Heart left ventricle (tissue), 16 donors: Measurements from ENCODE around the gene IL1A. TPM values are rescaled to one million over a fixed set of nuclear protein-coding genes. Genes with fewer than 3 reads are reported as not detected.

Experiments used
- ATAC-seq, 4 donors: fragments of 200-7000 bp; cut with Tn5 transposase; one replicate each; pipeline ENCODE4 v1.9.1; 2020 to 2022; ENCODE audit warnings: moderate library complexity in 4 of 4, mild to moderate bottlenecking in 3 of 4, moderate number of reproducible peaks in 1 of 4
- DNase-seq, 5 donors: peaks; one replicate each; pipeline ENCODE4 v3.0.0-alpha.2; 2020
- H3K27ac ChIP-seq, 12 donors: fragments of 200-600 bp; sonication (generic) in 4 of 12; one replicate each; pipeline versions ENCODE4 v1.5.0 to v1.8.0; 2016 to 2022; ENCODE audit warnings: mild to moderate bottlenecking in 2 of 12
- H3K27me3 ChIP-seq, 9 donors: fragments of 200-600 bp; sonication (generic) in 2 of 9; one replicate each; pipeline versions ENCODE4 v1.5.1 to v1.8.0; 2016 to 2022; ENCODE audit warnings: mild to moderate bottlenecking in 3 of 9
- H3K36me3 ChIP-seq, 9 donors: fragments of 200-600 bp; sonication (generic) in 2 of 9; one replicate each; pipeline versions ENCODE4 v1.5.0 to v1.8.0; 2018 to 2022; ENCODE audit warnings: mild to moderate bottlenecking in 2 of 9
- H3K4me1 ChIP-seq, 12 donors: fragments of 200-600 bp; sonication (generic) in 4 of 12; one replicate each; pipeline versions ENCODE4 v1.5.0 to v1.8.0; 2016 to 2022; ENCODE audit warnings: mild to moderate bottlenecking in 3 of 12
- H3K4me3 ChIP-seq, 12 donors: fragments of 200-600 bp; sonication (generic) in 4 of 12; one replicate each; pipeline versions ENCODE4 v1.5.0 to v1.8.0; 2017 to 2022; ENCODE audit warnings: mild to moderate bottlenecking in 9 of 12, moderate library complexity in 4 of 12
- H3K9me3 ChIP-seq, 12 donors: fragments of 200-600 bp; sonication (generic) in 4 of 12; one replicate each; pipeline versions ENCODE4 v1.5.0 to v1.8.0; 2016 to 2022; ENCODE audit warnings: mild to moderate bottlenecking in 1 of 12
- CTCF ChIP-seq, 12 donors: fragments of 200-600 bp; sonication (generic) in 4 of 12; IDR thresholded peaks; one replicate each; pipeline versions ENCODE4 v1.5.0 to v1.8.0; 2018 to 2022; ENCODE audit warnings: antibody characterized with exemption in 12 of 12, mild to moderate bottlenecking in 5 of 12
- POLR2A ChIP-seq, 2 donors: fragments of 450-650 bp; IDR thresholded peaks; one replicate each; pipeline ENCODE4 v1.6.1; 2017; ENCODE audit warnings: antibody characterized with exemption in 2 of 2, mild to moderate bottlenecking in 2 of 2, moderate library complexity in 2 of 2
- WGBS, 4 donors: extraction: QIAGEN DNeasy Blood & Tissue Kit in 2 of 4; methylation state at CpG; one replicate each; pipeline versions ENCODE4 v1.1.5 to v1.1.7; 2013 to 2018; 5-methylcytosine and 5-hydroxymethylcytosine counted together
- intact Hi-C, 10 donors: fragments of 100-400 bp; cut with DNase I; formaldehyde crosslinking; loops; one replicate each; pipeline versions ENCODE4 v1.11.1 to v1.14.2; 2022
- polyA plus RNA-seq, 2 donors: library from polyadenylated mRNA; stranded (reverse); fragments of 200-250 nt; gene quantifications; one replicate each; pipeline ENCODE4 v1.2.3, GENCODE V29; 2013
- total RNA-seq, 9 donors: library from RNA; depleted of rRNA in 2 of 9; stranded (reverse); fragments of >200 nt in 2 of 9; fragmentation: NEBNext Ultra II Directional in 3 of 9; extraction: Animal tissue kit (Norgen Biotek cat#: 25700) in 3 of 9; gene quantifications; one replicate each; pipeline versions ENCODE4 v1.1.0 to v1.2.4, GENCODE V29; 2016 to 2023
- donor health status: ischemic (EF 13 %, LVEDD 7.1; RV severe dilation, severe dysfunction).
- donor health status: healthy with polysubstance abuse.
- donor health status: DM: no; HTN: yes; CAD: no.
- donor health status: DM: no; HTN: no; CAD: no.
- donor health status: ischemic (EF 25% LVEDD 6.9; RV normal size, moderate dysfunction).
- donor health status: ischemic (EF 25% LVEDD 5.7; RV mildly dilated, moderate dysfunction).
- donor health status: healthy.
- donor health status: DM: yes; HTN: yes; CAD: no.
- donor health status: ischemic (EF 35%, LVEDD 5.7; RV mildly dilated, moderate dysfunction).
- donor health status: nonischemic (EF 11% LVEDD 7.7; RV severe dilation, severe dysfunction).
- donor health status: DM: yes; HTN: yes; CAD: no.
- donor health status: PGD.
- donor health status: ischemic (EF 29% LVEDD 5.4; RV normal size, mild dysfunction).
- donor health status: nonischemic (EF 23%, LVEDD 6.1; RV moderate dilation, normal function).

IL1A gene
- total and polyA plus RNA-seq, 11 donors = 0.13 TPM; not detected in 10

DNA sequence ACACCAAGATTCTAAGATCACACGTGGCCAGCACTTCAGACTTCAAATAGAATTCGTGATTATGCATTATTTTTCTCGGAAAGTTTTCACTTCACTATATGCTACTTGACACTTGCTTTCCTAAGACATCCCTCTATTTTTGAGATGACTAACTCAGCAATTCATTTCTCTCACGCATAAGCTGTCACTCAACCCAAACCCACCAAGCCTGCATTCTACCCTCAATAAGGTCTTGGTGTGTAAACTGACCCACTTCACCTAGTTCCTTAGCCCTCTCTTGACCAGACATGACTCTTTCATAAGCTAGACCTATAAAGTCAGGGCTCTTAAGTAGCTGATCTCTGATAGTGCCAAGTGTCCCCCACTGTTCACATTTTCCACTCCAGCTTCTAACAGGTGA lies 31.6 kb downstream of the IL1A start:
- DNase-seq = no peak
- no peak overlapping the region for H3K27ac ChIP-seq
- no peaks in the 10 kb centered on the region for H3K36me3 ChIP-seq
- intact Hi-C loops = loop anchor here in 8 of 10 donors (5.0 to 10.0 kb wide), 4 partner anchors 130 to 205 kb away; no protein-coding TSS in a partner anchor
- peaks cover 0 to 4% (median 0%) of the 10 kb centered on the region in 12 donors for H3K4me1 ChIP-seq
- ATAC-seq = no peak
- no peak overlapping the region for H3K4me3 ChIP-seq
- no peaks in the 10 kb centered on the region for H3K27me3 ChIP-seq
- 86 to 93% (median 91%) methylated on average over 4 of the region's 4 CpGs for WGBS, 4 donors
- no peaks in the 10 kb centered on the region for H3K9me3 ChIP-seq
- TF ChIP-seq CTCF (IDR thresholded peaks at IDR 0.05) (no peak), POLR2A (IDR thresholded peaks at IDR 0.05) (no peak)

DNA sequence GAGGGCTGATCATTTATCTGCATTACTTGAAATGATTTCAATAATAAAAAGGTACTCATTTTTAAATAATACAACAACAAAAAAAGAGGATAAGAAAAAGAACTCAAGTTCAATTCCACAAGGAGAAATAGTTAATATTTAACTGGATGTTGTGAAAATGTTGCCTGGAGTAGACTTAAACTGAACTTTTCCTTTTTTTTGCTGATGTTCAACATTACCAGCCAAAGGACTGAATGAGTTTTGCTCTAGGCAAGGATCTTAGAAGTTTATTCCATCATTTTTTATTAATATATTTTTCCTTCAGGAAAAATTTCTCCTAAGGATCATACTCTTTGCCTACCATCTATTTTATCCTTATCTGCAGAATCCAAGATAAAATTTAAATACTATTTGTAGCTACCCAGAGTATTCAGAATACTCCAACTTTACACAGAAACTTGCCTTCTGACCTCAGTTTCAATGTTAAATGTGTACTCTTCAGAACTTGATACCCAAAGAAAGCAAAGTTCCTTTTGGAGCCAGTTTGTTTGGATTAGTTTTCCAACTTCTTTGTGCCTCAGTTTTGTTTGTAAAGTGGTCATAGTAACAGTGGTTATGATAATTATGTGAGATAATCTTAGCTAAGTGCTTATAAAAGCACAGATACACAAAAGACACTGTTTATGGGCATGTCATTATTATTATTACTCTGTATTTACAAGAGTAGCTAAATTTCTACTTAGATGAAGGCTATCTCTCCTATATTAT lies 32.7 kb downstream of the IL1A start:
- TF ChIP-seq POLR2A (IDR thresholded peaks at IDR 0.05) (no peak), CTCF (IDR thresholded peaks at IDR 0.05) (no peak)
- intact Hi-C loops = loop anchor here (2.0 to 10.0 kb wide), 6 partner anchors 131 to 206 kb away; no protein-coding TSS in a partner anchor
- Histone ChIP-seq H3K4me1 (peaks cover 0 to 4% (median 0%) of the 10 kb centered on the region in 12 donors), H3K4me3 (no peak overlapping the region), H3K36me3 (no peaks in the 10 kb centered on the region), H3K9me3 (no peaks in the 10 kb centered on the region), H3K27ac (no peak overlapping the region), H3K27me3 (no peaks in the 10 kb centered on the region)
- DNase-seq (no peak), ATAC-seq (no peak)

DNA sequence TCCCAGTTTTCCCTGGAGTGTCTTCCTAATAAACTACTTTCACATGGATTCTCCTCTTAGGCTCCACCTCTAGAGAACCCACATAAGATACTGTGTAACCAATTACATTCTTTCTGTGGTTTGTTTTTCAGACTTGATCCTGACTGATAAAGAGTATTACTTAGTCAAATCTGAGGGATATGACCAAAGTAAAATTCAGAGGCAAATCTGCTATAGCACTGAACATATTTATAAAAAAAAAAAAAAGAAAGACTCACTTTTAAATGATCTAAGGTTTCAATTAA lies 33.8 kb downstream of the IL1A start:
- Histone ChIP-seq H3K27ac (no peak overlapping the region), H3K27me3 (no peaks in the 10 kb centered on the region), H3K36me3 (no peaks in the 10 kb centered on the region), H3K4me1 (peaks cover 0 to 4% (median 0%) of the 10 kb centered on the region in 12 donors), H3K4me3 (no peak overlapping the region), H3K9me3 (no peaks in the 10 kb centered on the region)
- intact Hi-C loops = loop anchor here (2.0 to 10.0 kb wide), 6 partner anchors 132 to 207 kb away; no protein-coding TSS in a partner anchor
- ATAC-seq (no peak), DNase-seq (no peak)
- no peak for TF ChIP-seq CTCF (IDR thresholded peaks at IDR 0.05)
- TF ChIP-seq POLR2A (IDR thresholded peaks at IDR 0.05) = no peak

DNA sequence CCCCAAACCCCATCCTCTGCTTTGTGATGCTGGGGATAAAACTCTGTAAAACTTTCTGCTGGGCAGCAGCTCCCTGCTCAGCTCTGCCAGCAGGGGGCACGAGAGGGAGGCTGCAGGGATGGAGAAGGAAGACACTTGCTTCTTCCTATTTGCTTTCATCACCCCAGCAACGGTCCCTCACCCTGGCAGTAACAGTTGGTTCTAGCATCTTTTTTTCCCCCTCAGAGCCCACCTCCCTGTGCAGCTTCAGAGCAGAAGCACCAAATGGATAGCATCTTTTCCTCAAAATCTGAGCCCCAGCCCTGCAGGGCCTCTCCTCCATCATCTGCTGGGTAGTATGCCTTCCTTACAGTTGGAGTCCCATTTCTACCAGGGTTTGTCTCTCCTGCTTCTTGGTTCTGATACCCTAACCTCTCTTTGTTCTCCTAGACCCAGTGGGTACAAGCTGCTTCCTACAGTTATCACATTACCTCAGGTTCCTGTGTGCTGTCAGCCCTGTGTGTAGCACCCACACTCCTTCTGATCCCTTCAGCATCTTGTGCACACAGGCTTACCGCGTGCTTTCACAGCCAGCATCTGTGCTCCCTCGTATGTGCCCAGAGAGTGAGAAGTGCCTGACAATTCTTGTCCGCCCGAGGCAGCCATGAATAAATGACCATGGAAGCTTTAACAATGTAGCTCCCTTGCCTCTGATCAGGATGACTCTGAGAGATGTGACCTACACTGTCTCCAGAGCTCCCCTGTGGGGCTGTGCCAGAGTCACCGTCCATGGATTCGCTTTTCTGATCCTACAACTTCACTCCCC lies 34.3 kb downstream of the IL1A start:
- intact Hi-C loops = loop anchor here (1.0 to 10.0 kb wide), 9 partner anchors 132 to 209 kb away; no protein-coding TSS in a partner anchor
- peak in 3 of 4 donors; percentile 73 to 74 (median 73) for ATAC-seq
- Histone ChIP-seq H3K27ac (no peak overlapping the region), H3K27me3 (no peaks in the 10 kb centered on the region), H3K4me1 (peaks cover 0 to 4% (median 0%) of the 10 kb centered on the region in 12 donors), H3K36me3 (peaks cover 0 to 1% (median 0%) of the 10 kb centered on the region in 9 donors), H3K4me3 (no peak overlapping the region), H3K9me3 (no peaks in the 10 kb centered on the region)
- TF ChIP-seq CTCF (IDR thresholded peaks at IDR 0.05) (peak; percentile 82 to 93 (median 86)), POLR2A (IDR thresholded peaks at IDR 0.05) (no peak)
- 60 to 66% (median 65%) methylated on average over 9 of the region's 9 CpGs for WGBS, 4 donors
- peak; percentile 61 to 90 (median 68) for DNase-seq
